HL-60 (cell line): ENCODE data around the gene RSU1.

Source experiments
- DNase-seq, 2 experiments: peaks; one replicate each; pipeline ENCODE4 v3.0.0-alpha.2; 2010 to 2020; ENCODE audit warnings: low read depth in 1 of 2, low spot score in 1 of 2
- H3K27ac ChIP-seq: fragments of 250-450 bp; sonication (Bioruptor Pico); replicated peaks from 2 replicates; pipeline ENCODE4 v1.5.1; 2020; ENCODE audit warnings: mild to moderate bottlenecking, moderate library complexity
- H3K27me3 ChIP-seq: fragments of 250-450 bp; sonication (Bioruptor Pico); 2 replicates; pipeline ENCODE4 v1.5.1; 2021; ENCODE audit warnings: mild to moderate bottlenecking, moderate library complexity; ENCODE audit not compliant: insufficient read depth, poor library complexity, severe bottlenecking
- H3K4me3 ChIP-seq: replicated peaks from 2 replicates; pipeline ENCODE4 v1.5.1; 2011; ENCODE audit warnings: mild to moderate bottlenecking, control low read depth, low read length; ENCODE audit not compliant: insufficient read depth
- CTCF ChIP-seq: IDR thresholded peaks from one replicate; pipeline ENCODE4 v1.5.1; 2011; ENCODE audit warnings: low read length, control low read depth, inconsistent platforms; ENCODE audit not compliant: insufficient read depth
- GABPA ChIP-seq: IDR thresholded peaks from 2 replicates; pipeline ENCODE4 v1.6.1; 2012; ENCODE audit warnings: low read depth
- POLR2AphosphoS5 ChIP-seq: IDR thresholded peaks from 2 replicates; pipeline ENCODE4 v1.6.1; 2012; ENCODE audit warnings: low read depth
- REST ChIP-seq: IDR thresholded peaks from 2 replicates; pipeline ENCODE4 v1.6.1; 2012; ENCODE audit warnings: low read depth; ENCODE audit not compliant: insufficient replicate concordance
- SPI1 ChIP-seq: IDR thresholded peaks from 2 replicates; pipeline ENCODE4 v1.6.1; 2012; ENCODE audit warnings: low read depth, mild to moderate bottlenecking, borderline replicate concordance

RSU1 gene

GRCh38 chr10:16689227-16689626 is 128.0 kb downstream of the RSU1 start:
- no peak overlapping the region for H3K27ac ChIP-seq
- H3K27me3 ChIP-seq = no peaks in the 10 kb centered on the region
- TF ChIP-seq SPI1 = no peak
- TF ChIP-seq CTCF = no peak
- TF ChIP-seq POLR2AphosphoS5 = no peak
- TF ChIP-seq GABPA = no peak
- no peak for TF ChIP-seq REST
- no peak for DNase-seq
- no peak overlapping the region for H3K4me3 ChIP-seq

GRCh38 chr10:16686054-16686902 is 130.9 kb downstream of the RSU1 start:
- no peak for DNase-seq
- Histone ChIP-seq H3K27me3 (no peaks in the 10 kb centered on the region), H3K4me3 (no peak overlapping the region), H3K27ac (no peak overlapping the region)
- TF ChIP-seq POLR2AphosphoS5 = no peak

GRCh38 chr10:16685551-16685950 is 131.7 kb downstream of the RSU1 start:
- H3K4me3 ChIP-seq = no peak overlapping the region
- no peak overlapping the region for H3K27ac ChIP-seq
- H3K27me3 ChIP-seq = no peaks in the 10 kb centered on the region
- TF ChIP-seq GABPA = no peak
- DNase-seq = no peak

- H3K27ac ChIP-seq = no peak overlapping the region
- TF ChIP-seq POLR2AphosphoS5 = no peak
- no peak for DNase-seq
- H3K4me3 ChIP-seq = no peak overlapping the region
- H3K27me3 ChIP-seq = no peaks in the 10 kb centered on the region
Observed at GRCh38 chr10:16681521-16681920, 135.7 kb downstream of the RSU1 start.

GRCh38 chr10:16679511-16679910 is 137.7 kb downstream of the RSU1 start:
- H3K27me3 ChIP-seq = no peaks in the 10 kb centered on the region
- H3K27ac ChIP-seq = no peak overlapping the region
- no peak for DNase-seq
- no peak overlapping the region for H3K4me3 ChIP-seq
- TF ChIP-seq CTCF = no peak
- TF ChIP-seq GABPA = no peak
- TF ChIP-seq REST = no peak
- no peak for TF ChIP-seq SPI1
- TF ChIP-seq POLR2AphosphoS5 = no peak
